Activated CD4-positive, alpha-beta T cell treated with anti-CD3 and anti-CD28 coated beads, Interleukin-2, amount 50 U/mL, for 48 hours (primary cell): ENCODE measurements around the gene RNF144B.
"Not testable (repeated sequence)": the region's sequence is repeated elsewhere in the genome, so short reads cannot be mapped to it uniquely, and the experiment has no call there.

Source experiments
- DNase-seq, 2 experiments: peaks; one replicate each; pipeline ENCODE4 v3.0.0-alpha.2; 2020

Gene RNF144B

GRCh38 chr6:18451756-18452155 is 64.6 kb downstream of the RNF144B start:
- no peak for DNase-seq

DNA sequence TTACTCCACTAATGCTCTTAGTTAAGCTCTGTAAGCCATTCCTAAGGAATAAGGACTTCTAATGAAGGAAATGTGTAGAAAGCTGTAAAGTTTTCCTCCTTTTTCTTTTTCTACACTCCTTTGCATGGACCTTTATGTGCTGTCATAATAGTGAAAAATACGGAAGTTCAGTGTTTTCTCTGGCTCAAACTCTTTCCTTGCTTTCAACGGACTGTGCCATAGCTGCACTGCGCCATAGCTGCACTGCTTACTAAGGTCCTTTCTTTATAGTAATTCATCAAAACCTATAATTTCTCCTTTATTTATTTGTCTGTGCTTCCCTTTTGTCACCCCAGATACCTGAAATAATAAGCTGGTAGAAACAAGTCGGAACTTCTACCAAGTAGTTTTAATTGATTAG is 67.3 kb downstream of the RNF144B start:
- no peak for DNase-seq

DNA sequence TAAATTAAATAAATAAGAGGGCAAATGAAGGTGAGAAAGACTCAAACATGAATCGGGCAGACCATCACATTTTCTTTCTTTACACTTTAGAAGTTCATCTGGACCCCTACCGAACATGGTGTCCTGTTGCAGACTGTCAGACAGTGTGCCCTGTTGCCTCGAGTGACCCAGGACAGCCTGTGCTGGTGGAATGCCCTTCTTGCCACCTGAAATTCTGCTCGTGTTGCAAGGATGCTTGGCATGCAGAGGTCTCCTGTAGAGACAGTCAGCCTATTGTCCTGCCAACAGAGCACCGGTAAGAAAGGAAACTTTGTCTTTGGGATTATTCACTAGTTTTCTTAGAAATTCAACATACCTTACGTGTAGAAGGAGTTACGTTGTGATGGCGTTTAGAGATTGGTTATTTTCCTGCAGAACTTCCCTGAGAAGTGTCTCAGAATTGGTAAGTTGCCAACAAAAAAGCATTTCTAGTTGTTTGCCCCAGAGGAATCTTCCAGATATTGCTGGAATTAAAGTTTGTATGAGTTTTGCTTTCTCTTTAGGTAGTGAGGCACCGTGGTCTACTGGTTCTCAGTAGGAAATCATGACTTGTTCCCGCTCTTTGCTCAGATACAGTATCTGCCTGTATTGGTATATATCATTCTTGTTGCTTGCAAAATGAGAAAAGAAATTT is 70.1 kb downstream of the RNF144B start:
- no peak for DNase-seq

DNA sequence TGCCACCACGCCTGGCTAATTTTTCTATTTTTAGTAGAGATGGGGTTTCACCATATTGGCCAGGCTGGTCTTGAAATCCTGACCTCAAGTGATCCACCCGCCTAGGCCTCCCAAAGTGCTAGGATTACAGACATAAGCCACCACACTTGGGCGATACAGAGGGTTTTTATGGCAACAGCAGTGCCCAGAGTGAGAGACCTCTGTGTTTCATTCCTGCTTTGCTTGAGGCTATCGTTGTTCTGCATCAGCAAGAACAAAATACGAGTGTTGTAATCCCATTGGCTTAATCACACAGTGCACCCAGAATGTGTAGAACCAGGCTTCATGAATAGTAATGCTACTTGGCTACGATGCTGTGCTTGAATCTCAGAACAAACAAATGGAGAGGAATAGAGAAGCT is 70.9 kb downstream of the RNF144B start:
- not testable (repeated sequence) for DNase-seq

GRCh38 chr6:18463429-18463828 is 76.3 kb downstream of the RNF144B start:
- DNase-seq = no peak

DNA sequence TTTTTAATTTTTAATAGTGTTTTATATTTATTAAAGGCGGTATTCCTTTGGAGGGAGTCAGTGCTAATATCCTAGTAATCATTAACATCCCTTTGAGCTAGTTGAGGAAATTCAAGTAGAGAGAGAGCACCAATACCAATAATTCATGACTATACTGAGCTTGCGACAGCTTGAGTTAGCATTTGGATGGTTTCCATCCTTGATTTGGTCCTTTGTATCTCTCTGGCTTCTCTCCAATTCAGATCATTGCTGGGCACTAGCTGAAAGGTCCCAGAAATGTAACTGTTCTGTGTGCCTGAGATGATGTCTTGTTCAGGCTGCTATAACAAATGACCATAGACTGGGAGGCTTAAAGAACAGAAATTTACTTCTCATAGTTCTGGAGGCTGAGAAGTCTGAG is 77.0 kb downstream of the RNF144B start:
- DNase-seq = no peak

DNA sequence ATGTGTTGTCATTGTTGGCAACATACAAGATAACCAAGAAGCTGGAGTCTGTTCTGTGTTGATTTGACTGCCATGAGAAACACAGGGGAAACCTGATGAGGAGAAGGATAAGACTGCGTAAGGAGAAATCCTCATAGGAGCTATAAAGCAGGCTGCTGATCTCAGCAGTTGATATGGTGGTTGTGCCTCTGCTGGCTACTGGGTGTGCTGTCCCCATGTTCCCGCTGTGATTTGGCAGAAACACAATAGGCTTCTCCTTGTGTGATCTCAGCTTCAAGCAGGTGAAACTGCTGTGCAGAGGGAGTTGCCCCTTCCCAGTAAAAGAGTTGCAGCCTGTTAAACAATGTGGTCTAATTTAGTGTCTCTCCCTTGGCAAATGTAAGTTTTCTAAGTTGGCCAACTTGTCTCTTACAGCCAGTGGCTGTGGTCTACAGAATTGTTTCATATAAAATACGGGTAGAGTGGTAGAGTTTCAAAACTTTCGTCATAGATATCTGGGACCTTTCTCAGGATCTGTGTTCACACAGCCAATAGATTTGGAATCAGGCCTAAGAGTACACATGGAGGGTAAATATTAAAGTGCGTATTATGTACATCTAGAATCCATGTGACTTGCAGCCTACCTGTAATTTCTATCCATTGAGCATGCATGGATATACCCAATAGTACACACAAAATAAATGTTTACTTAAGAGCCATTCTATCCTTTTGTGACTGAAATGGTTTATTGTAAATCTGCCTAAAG is 78.4 kb downstream of the RNF144B start:
- DNase-seq = no peak

GRCh38 chr6:18467741-18468502 is 80.8 kb downstream of the RNF144B start:
- no peak for DNase-seq

DNA sequence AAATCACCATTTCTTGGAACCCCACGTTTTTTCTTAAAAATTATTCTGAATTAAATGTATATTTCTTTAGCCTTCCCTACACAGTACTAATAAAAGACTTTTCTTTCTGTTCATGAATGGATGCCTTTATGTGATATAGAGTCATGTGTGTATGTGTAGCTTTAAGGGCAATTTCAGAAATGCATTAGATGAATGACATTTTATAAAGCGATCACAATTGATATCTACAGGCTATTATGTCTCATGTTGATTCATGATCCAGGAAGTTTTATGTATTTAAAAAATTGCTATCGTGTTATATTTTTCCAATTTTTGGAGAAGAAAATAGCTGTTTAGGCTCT is 81.3 kb downstream of the RNF144B start:
- no peak for DNase-seq

- DNase-seq = no peak
These were observed 82.4 kb downstream of the RNF144B start for GRCh38 chr6:18469536-18469935.

DNA sequence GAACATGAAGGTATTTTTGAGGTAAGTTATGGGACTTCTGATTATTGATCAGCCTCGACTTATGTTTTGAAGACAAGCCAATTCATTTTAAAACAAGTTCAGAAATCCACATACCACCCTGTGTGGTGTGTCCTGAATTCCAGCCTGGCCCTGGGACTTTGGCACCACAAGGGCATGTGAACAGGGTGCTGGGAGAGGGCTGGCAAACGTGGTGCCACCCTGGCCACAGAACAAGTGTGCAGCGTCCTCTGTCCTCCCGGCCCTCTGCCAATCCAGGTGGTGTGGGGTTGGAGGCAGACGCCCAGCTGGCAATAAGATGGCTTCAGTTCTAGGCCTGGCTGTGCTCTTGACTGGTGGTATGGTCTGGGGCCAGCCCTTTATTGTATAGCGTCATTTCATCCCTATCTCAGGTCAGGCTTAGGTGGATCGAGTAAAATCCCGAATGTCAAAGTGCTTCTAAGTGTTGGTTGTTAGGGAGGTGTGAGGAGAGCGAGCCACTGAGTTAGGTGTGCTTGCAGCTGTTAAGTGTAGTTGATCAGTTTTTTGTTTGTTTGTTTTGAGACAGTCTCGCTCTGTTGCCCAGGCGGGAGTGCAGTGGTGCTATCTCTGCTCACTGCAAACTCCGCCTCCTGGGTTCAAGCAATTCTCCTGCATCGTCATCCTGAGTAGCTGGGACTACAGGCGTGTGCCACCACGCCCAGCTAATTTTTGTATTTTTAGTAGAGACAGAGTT is 84.2 kb downstream of the RNF144B start:
- DNase-seq = no peak

DNA sequence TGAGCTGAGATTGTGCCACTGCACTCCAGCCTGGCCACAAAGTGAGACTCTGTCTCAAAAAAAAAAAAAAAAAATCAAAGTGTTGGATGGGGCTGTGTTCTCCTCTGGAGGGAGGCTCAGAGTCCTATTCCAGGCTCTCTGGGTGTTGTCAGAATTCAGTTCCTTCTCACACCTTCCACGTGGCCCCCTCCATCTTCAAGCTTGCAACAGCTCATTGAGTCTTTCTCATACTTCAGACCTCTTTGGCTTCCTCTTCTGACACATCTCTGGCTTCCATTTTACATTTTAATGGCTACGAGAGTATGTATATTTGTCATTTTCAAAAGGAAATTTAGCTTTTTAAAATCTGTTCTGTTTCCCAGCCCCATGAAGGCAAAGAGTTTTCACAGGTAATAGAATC is 85.8 kb downstream of the RNF144B start:
- no peak for DNase-seq

- no peak for DNase-seq
These were observed 86.6 kb downstream of the RNF144B start for GRCh38 chr6:18473755-18474154.

- no peak for DNase-seq
These were observed 90.3 kb downstream of the RNF144B start for GRCh38 chr6:18477301-18477941.

DNA sequence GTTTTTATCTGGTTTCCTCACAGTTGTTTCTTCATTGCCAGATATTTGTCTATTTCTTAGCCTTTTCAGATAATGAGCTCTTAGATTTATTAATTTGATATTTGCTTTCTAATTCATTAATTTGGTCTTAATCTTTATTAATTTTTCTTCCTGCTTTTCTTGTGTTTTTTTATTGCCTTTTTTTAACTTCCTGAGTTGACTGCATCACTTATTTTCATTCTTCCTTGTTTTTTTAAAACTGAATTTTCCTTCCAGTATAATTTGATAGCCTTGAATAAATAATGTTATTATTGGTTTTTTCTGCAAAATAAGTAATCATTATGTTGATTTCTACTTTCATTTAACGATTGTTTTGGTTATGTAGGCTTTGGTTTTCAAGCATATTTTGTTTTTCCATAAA is 91.5 kb downstream of the RNF144B start:
- no peak for DNase-seq

DNA sequence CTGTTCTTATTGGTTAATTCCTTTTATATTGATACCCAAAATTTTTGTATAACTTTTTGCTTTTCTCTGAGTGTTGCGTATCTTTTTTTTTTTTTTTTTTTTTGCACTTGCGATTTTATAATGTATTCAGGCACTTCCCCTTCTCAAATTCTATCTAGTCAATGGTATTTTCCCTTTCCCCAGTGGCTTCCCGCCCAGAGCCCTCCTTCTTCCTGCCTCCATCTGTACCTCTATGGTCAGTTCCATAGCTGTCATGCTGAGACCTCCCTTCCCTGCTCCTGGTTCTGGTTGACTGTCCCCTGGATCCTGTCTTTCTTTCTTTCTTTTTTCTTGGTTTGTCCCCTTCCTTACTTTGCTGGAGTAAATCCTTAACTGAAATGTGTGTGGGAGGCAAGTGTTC is 94.7 kb downstream of the RNF144B start:
- no peak for DNase-seq

DNA sequence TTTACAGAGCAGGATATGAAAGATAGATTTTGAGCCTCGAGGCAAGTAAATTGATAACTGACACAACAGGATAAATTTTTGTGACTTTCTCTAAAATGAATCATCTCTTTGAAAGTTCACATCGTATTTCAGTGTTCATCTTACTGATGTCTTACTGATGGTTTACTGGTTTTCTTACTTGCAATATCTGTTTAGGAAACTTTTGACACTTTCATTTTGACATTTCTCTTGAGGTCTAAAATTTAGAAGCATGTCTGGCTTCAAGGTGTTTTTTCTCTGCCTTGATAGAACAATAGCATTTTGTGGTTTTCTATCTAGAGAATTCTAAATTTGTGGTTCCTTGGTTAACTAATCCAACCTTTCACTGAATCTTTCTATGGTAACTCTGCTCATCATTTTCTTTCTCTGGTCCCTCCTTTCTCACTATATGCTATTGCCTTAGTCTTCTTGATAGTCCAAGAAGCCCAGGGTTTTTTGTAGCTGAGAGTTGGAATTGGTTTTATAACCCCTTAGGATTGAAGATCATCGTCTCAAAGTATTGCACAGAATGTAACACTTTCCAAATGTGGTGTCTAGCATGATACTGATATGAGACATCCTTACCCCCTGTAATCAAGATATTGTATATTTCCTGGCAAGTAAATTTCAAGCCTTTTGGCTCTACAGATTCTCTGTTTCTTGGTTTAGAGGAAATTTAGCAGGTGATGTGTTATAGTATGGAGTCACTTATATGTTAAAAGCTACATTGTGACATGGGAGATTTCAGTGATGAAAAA is 98.7 kb downstream of the RNF144B start:
- no peak for DNase-seq

DNA sequence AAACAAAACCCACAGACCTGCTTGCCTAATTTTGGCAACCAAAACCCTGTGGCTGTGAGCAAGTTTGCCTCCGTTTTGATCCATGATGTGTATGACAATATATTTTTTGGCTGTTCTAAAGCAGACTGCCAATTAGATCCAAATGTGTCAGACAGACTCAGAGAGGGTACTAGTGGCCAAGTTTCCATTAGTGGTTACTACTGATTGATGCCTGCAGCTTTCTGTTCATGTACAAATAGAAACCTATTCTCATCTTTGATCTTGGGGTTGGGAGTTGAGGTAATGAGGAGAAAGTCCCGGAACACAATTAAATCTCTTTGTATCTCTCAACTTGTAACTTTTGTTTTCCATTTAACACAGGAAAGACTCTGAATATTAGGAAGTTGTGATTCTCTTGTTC is 100.9 kb downstream of the RNF144B start:
- no peak for DNase-seq

DNA sequence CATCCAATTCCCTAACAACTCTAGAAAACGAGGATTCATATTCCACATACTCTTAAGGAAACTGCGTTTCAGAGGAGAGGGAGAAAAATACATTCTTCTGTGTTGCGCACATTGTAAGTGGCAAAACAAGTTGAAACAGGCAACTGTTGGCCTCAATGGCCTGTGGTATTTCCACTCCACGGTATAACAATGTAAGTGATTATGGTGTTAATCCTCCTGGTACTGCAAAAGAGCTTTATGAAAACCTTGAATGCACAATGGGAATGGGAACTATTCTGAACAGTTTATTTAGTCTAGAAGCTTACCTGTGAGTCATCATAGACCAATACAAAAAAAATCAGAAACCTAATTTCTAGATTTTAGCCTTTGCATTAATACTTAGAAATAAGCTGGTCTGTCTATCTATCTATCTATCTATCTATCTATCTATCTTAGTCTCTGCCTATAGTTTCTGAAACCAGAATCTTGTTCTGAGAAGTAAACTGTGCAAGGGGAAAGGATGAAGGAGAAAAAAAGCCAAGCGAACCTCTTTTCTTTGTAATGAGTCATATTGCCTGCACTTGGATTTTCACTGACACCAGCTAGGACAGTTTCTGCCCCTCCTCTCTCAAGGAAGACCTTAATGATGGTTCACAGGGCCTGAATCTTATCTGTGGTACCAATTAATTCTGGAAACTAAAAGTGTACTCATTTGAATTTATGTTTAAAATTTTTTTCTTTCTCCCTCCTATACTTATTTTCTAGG is 101.5 kb downstream of the RNF144B start:
- no peak for DNase-seq

DNA sequence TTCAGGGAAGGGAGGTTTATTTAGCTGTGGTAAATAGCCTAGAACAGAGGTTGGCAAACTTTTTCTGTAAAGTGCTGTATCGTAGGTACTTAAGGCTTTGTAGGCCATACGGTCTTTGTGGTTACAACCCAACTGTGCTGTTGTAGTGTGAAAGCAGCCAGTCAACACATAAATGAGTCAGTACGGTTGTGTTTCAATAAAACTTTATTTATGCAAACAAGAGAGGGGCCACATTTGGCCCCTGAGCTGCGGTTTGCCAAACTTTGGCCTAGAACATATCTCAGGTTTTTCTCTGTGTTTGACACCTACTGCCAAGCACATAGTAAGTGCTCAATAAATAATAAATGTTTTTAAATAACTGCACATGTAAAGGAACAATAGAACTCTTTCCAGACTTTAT is 102.2 kb downstream of the RNF144B start:
- DNase-seq = no peak

DNA sequence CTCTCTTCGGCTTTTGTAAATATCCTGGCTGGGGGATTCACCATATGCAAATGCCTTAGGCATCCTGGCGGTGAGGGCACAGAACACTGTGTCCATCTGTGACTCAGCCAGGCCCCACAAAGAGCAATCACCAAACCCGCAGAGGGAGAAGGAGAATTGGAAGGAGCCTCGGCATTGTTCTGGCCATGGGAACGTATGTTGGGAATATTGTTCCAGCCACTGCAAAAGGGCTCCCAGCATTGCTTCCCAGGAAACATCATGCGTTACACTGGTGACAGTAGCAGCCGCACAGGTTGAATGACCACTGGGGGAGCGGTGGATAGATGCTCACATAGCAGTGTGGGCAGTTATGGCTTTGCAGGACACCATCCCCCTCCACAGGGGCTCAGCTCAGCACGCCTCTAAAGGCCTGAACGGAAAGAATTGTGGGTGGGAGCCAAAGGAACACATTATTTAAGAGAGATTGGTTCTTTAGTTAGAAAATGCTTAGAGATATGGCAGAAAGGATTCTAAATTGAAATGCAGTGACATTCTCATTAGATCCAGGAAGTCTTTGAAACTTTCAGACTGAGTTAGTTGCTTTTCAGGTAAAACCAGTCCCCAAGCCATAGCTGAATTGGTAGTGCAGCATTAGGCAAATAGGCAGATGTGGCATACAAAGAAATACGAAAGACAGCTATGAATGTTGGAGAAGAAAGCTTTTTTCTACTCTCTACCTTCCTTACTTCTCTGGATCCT is 104.3 kb downstream of the RNF144B start:
- no peak for DNase-seq
